Stimulated activated CD4-positive, alpha-beta T cell treated with anti-CD3 and anti-CD28 coated beads, Interleukin-1b, Interleukin-23, amount 100 ng/mL, for 24 hours (primary cell): ENCODE measurements around the gene RBM47.
"Not testable (repeated sequence)": the region's sequence is repeated elsewhere in the genome, so short reads cannot be mapped to it uniquely, and the experiment has no call there.

ENCODE experiments used
- DNase-seq, 4 experiments: peaks; one replicate each; pipeline ENCODE4 v3.0.0-alpha.2; 2020; ENCODE audit warnings: low read depth in 4 of 4, low spot score in 1 of 4

Gene RBM47

DNA sequence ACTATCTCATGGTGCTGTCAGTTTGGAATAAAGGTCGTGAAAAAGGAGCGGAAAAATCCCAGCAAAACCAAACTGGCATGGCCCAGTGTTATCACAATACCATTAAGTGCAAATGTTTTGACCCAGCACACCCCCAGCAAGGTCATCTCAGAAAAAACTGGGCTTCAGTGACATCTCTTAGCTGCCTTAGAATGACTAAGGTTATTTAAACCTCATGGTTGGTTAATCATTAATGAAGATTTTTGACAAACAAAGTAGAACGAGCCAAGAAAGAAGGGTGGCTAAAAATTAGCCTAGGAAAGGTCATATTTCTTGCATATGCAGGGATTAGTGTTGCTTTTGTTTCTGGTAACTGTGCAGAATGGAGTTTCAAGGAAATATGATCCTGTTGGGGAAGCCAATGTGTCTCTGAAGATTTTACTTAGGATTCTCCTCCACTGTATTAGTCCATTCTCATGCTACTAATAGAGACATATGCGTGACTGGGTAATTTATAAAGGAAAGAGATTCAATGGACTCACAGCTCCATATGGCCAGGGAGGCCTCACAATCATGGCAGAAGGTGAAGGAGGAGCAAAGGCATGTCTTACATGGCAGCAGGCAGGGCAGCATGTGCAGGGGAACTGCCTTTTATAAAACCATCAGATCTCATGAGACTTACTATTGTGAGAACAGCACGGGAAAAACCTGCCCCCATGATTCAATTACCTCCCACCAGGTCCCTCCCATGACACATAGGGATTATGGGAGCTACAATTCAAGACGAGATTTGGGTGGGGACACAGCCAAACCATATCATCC lies 211.0 kb downstream of the RBM47 start:
- DNase-seq: no peak

DNA sequence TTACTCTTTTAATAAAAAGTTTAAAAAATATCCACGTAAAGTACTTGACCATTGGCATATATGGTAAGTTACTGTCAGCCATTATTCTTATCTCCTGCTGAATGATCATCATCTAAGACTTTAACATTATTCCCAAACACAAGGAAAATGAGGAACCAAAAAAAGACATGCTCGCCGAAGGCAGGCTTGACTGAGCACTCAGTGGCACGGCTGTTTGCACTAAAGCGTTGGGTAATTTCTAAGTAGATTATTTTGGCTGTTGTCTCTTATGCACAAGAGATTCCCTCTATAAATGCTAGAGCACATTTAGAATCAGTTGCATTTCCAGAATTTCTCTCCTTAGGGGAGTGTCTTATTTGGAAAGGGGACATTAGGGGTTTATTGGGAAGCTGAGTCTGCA lies 211.7 kb downstream of the RBM47 start:
- no peak for DNase-seq

DNA sequence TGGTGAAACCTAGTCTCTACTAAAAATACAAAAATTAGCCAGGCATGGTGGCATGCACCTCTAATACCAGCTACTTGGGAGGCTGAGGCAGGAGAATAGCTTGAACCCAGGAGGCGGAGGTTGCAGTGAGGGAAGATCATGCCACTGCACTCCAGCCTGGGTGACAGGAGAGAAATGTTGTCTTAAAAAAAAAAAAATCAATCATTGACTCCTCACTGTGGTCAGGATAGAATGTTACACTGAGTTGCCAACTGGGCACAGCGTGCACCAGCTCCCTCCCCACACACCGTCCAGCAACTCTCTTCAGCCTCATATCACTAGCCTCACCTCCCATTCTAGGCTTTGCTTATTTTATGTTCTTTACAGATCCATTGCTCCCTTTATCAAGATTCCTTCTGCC lies 215.0 kb downstream of the RBM47 start:
- DNase-seq: no peak

DNA sequence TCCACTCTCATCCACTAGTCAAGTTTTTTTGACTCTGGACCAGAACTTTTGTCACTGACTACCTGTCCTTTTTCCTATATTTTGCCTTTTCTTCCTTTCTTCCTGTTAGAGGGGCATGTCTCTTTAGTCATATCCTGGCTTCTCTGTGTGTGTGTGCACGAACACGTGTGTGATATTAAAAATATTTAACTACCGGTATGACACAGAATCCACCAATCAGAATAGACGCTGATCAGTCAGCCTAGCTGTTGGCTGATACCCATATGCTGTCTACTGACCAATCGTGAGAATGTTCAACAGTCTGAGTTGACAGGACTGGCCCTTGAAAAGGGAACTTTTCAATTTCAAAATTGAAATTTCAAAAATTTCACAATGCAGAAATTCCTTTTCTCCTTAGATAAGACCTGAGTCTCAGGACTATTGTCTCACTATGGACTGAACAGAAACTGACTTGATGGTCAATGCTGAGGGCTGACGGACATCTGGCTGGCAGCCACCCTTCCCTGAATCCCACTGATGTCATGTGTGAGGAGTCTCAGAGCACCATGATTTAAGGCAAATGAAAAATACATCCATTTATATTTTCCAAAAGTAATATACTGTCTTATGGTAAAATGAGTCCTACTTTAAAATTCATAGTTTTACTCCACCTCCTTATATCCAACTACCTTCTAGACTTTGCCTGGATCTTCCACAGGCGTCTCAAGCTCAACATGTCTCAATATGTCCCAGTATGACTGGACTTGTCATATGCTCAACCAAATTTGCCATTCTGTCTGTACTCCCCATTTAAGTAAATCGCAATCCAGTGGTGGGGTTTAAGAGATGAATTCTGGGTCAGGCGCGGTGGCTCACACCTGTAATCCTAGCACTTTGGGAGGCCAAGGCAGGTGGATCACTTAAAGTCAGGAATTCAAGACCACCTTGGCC lies 216.5 kb downstream of the RBM47 start:
- no peak for DNase-seq

DNA sequence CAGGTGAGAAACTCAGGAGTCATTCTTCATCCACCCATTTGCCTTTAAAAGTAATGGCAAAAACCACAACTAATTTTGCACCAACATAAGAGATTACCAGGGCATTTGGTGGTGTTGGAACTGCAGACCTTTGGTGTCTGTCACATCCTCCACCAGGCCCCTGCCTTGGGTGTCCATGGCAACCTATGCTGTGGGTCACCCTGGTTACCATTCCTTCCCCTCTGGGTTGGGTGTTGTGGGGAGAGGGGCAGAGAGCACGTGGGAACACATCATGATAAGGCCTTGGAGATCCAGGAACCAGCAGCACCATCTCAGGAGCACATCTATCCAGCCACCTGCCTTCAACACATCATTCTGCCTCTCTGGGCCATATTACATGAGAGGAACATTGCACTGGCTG lies 217.3 kb downstream of the RBM47 start:
- DNase-seq: no peak

DNA sequence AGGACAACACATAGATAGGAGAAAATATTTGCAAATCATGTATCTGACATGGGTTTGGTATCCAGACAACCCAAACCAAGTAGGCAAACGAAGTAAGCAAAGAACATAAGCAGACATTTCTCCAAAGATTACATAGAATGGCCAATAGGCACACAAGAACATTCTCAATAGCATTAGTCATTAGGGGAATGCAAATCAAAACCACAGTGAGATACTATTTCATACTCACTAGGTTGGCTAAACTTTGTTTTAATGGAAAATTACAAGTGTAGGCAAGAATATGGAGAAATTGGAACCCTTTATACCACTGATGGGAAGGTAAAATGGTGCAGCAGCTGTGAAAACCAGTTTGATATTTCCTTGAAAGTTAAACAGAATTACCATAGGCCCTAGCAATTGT lies 219.8 kb downstream of the RBM47 start:
- DNase-seq: no peak

DNA sequence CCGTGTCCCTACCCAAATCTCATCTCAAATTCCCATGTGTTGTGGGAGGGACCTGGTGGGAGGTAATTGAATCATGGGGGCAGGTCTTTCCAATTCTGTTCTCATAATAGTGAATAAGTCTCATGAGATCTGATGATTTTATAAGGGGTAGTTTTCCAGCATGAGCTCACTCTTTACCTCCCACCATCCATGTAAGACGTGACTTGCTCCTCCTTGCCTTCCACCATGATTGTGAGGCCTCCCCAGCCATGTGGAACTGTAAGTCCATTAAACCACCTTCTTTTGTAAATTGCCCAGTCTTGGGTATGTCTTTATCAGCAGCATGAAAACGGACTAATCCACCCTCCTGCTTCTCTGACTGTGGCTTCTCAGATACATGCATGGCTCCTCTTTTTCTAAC lies 222.2 kb downstream of the RBM47 start:
- not testable (repeated sequence) for DNase-seq

DNA sequence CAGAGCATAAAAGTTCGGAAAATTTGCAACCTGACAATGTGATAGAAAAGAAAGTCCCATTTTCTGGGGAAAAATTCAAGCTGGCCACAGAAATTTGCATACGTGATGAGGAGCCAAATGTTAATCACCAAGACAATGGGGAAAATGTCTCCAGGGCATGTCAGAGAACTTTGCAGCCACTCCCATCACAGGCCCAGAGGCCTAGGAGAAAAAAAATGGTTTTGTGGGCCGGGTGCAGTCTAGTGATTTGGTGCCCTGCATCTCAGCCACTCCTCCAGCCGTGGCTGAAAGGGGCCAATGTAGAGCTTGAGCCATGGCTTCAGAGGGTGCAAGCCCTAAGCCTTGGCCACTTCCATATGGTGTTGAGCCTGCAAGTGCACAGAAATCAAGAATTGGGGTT lies 223.3 kb downstream of the RBM47 start:
- DNase-seq: no peak

DNA sequence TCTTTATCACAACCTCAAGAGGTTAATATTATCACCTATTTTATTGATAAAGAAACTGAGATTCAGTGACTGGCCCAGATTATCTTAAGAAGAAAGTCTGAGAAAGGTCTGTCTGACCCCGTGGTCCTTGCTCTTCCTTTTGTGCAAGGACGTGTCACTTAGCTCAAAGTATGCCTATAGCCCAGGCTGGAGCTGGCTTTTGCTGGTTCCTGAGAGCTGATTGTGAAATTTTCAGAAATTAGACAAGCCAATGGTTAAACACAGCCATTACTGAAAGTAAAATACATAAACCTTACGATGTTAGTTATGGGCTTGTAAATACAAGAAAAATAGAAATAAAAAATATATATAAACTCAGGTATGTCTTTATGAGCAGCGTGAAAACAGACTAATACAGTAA lies 224.5 kb downstream of the RBM47 start:
- DNase-seq: no peak

DNA sequence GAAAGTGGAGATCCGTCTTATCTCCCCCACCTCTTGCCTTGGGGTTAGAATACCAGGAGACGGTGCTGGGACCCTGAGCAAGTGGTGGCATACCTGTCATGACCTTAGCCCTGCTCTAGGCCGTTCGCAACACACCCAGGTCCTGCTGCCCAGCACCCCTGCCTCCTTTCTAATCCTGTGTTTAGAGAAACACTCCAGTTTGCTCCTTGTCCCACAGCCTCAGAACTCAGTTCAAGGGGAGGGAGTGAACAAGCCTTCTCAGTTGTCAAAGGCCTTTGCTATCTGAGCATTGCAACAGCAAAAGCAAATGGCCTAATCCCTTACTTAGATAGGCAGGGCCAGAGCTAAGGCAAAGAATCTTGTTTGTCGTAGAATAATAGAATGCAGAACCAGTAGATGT lies 226.6 kb downstream of the RBM47 start:
- no peak for DNase-seq

DNA sequence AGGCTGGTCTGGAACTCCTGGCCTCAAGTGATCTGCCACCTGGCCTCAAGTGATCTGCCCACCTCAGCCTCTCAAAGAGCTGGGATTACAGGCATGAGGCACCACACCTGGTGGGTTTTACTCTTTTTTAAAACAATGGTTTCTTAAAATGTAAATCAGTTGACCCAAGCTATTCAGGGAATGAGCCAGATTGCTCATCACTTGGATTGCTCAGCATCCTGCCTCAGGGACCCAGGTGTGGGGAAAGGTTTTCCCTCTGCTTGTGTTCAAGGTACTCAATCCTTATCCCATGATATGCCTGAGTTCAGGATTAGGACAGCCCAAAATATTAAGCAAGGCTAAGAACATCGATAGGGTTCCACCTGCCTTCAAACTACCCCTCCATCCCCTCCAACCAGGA lies 227.1 kb downstream of the RBM47 start:
- DNase-seq: no peak

DNA sequence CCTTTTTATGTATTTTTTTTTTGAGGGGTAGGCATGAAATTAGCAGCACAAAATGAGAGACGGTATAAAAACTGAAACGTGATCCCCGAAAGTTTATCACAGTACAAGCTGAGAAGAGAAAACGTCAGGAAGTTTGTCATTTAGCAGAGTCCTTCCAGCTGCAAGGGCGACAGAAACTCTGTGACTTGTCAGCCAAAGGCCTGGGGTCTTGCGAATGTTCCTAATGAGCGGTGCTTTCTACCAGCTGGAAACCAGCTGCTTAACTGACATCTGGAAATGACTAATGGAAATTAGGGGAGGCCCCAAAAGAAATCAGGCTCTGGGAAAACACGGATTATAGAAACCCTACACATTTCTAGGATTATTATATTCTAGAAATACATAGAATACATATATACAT lies 228.0 kb downstream of the RBM47 start:
- no peak for DNase-seq

DNA sequence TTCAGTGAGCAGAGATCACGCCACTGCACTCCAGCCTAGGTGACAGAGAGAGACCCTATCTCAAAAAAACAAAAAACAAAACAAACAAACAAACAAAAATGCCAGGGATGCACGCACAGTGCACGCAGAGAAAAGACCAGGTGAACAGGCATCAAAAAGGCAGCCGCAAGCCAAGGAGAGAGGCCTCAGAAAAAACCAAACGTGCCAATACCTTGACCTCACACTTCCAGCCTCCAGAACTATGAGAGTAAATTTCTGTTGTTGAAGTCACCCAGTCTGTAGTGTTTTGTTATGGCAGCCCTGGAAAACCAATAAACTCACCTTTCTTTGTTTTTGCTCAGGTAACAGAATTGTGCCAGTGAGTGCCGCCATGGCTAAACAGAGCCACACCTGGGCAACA lies 228.6 kb downstream of the RBM47 start:
- DNase-seq: no peak

DNA sequence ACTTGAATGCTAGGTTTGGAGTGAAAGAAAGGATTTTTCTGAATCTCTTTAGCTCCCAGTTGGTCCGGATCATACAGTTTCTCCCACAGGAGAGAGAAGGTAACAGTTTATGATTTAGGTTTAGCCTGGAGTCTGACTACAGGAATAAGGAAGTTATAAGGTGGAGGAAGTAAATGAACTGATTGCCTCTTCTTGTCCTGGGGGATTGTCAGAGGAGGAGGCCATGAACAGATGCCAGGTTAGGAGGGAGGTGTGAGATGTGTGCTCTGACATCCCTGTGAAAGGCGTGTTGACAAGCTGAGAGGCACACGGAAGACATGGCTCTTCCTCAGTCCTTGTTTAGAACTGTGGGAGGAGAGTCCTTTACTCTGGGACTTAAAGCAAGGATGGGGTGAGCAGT lies 230.1 kb downstream of the RBM47 start:
- no peak for DNase-seq

DNA sequence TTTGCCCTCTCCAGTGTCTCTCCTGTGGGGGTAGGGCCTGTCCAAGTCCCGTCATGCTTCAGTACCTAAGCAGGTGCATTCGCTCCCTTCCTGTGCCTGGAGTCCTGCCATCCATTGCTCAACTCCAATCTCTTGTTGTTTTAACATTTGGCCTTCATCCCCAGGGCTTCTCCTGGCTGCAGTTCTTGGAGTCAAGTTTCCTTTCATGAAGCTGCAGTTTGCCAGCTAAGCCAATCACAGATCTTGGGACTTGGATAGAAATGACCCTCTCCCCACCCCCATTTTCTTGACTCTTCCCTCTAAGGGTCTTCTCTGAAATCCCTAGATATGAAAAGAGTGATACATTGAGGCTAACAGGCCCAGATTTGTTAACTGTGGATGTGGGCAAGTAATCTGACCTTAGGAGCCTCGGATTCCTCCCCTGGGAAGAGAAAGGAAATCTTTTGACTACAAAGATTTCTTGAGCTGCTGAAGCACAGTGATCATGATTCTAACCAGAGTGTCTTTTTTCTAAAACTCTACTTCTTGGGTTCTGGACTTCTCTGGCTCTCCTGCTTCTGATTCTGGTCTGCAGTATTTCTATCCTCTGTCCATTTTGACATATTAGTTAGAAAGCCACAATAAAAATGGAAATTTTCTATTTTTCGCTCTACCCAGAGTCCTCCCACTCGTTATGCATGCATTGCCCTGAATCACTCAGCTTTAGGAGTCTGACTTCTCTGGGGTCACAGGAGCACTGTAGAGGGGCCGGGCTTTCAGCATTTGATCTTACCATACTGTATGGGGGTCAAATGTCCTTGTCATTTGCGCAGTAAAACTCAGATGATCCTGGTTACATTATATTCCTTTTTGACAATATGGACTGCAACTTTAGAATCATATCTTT lies 233.5 kb downstream of the RBM47 start:
- no peak for DNase-seq

DNA sequence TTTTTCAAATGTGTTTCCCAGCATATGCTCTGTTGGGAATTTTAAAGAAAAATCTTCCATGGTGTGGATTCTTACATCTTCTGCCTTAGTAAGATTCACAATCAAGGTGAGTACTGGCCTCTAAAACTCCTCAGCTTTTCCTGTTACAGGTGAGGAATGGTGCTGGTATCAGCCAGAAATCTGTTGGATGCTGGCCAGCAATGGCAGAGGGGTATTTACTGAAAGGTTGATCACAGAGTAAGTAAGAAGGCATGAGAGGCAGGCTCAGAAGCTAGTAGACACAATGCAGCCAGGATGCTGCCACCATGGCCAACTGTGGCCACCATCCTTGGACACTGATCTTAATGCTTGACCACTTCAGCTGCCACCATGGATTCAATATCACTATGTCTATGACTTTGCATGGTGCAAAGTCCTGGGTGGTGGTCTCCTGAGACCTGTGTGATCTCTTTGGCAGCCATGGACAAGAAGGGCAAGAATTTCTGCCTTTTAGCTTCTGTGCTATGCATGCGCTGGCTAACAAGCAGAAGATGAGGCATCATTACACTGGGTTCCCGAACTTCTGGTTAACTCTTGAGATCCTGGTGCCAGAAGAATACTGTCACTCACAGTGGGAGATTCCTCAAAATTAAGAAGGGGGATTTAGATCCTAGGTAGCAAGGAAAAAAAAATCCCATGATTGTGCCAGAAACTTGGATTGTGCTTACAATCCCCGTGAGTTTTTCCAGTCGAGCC lies 234.3 kb downstream of the RBM47 start:
- DNase-seq: no peak

DNA sequence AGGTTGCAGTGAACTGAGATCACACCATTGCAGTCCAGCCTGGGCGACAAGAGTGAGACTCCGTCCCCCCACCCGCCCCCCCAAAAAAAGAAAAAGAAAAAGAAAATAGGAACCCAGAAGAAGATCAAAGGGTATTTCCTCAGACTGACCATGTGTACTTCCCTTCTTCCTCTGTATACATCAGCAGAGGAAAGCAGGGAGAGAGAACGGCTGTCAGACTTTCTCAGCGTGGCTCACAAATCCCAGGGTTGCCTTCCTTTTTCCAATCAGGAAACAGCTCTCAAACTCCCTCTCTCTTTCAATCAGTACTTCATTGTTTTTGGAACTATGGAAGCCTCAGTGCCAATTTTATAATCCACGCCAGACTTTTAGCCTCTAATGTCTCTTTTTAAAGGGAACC lies 235.4 kb downstream of the RBM47 start:
- DNase-seq: no peak

DNA sequence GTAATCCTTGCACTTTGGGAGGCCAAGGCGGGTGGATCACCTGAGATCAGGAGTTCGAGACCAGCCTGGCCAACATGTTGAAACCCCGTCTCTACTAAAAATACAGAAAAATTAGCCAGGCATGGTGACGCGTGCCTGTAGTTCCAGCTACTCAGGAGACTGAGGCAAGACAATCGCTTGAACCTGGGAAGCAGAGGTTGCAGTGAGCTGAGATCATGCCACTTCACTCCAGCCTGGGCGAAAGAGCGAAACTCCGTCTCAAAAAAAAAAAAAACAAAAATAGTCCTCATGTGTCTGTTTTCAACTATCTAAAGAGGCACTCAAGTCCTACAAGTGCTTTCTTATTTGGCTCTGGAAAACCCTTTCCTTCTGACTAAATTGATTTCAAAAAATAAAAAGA lies 237.4 kb downstream of the RBM47 start:
- DNase-seq: not testable (repeated sequence)

DNA sequence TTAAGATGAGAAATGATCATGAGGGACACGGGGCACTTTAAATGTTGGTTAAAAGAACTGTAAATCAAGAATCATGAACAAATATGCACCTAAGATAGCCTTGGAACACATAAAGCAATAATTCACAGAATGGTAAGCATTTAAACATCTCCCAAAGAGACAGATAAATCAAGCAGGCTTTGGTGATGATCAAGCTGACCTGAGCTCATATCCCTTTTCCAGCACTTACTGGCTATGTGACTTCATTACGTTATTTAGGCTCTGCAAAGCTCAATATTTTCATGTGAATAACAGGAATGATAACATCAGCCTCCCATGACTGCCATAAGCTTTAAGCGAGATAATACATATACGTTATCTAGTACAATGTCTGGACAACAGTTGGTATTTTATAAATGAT lies 239.7 kb downstream of the RBM47 start:
- DNase-seq: no peak

DNA sequence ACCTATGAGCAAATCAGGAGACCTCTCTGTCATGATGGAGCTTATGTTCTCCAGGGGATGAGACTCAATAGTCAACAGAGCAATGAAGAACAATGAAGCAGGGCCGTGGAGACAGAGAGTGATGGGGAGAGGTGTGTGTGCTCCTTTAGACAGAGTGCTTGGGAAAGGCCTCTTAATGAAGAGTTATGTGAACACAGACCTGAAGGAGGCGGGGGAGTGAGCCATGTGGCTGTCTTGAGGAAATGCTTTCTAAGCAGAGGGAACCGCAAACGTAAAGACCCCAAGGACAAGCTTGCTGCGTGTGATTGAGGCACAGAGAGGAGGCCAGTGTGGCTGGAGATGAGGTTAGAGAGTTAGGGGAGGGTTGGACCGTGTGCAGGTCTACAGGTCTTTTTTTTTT lies 241.4 kb downstream of the RBM47 start:
- no peak for DNase-seq

DNA sequence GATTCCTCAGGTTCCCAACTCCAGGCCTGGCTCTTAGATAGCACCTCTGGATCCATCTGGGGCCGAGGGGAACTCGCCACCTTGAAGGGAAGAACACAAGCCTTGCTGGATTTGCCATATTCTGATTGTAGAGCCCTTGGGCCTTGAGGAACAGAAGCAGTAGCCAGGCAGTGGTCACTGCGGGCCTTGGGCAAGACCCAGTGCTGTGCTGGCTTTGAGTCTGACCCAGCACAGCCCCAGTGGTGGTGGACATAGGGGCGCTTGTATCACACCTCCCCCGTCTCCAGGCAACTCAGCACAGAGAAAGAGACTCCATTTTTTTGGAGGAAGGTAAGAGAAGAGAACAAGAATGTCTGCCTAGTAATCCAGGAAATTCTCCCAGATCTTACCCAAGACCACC lies 249.0 kb downstream of the RBM47 start:
- DNase-seq: no peak
